HS-5 (cell line): ENCODE measurements around the gene SPRED3.
"Not testable (repeated sequence)": the region's sequence is repeated elsewhere in the genome, so short reads cannot be mapped to it uniquely, and the experiment has no call there.

Experiments used
- DNase-seq: peaks from one replicate; pipeline ENCODE4 v3.0.0-alpha.2; 2012; ENCODE audit warnings: low read depth

SPRED3 gene, protein sequence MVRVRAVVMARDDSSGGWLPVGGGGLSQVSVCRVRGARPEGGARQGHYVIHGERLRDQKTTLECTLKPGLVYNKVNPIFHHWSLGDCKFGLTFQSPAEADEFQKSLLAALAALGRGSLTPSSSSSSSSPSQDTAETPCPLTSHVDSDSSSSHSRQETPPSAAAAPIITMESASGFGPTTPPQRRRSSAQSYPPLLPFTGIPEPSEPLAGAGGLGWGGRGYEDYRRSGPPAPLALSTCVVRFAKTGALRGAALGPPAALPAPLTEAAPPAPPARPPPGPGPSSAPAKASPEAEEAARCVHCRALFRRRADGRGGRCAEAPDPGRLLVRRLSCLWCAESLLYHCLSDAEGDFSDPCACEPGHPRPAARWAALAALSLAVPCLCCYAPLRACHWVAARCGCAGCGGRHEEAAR

GRCh38 chr19:38388349-38389100, at the start of gene SPRED3:
Gene SPRED3, plus strand, starts transcription at chr19:38388697. Its CDS starts 1,606 bp downstream, at chr19:38390303.
- DNase-seq, result no peak

DNA sequence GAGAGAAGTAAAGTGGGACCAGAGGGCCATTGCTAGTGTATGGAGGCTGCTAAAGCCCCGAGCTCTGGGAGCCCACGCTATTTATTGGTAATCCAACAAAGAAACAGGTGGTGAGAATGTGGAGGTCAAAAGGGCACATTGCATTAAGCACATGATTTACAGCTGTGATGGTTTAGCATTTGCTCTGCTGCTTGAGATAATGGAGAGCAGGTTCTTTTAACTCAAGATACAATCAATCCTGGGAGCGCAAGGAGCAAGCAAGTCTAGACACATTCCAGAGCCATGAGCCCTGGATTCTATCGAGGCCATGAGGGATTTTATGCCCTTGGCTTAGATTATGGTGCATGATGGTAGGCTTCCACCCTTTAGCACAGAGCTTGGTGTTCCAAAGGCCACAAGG, 49.5 kb upstream of the SPRED3 start:
- DNase-seq, result not testable (repeated sequence)

DNA sequence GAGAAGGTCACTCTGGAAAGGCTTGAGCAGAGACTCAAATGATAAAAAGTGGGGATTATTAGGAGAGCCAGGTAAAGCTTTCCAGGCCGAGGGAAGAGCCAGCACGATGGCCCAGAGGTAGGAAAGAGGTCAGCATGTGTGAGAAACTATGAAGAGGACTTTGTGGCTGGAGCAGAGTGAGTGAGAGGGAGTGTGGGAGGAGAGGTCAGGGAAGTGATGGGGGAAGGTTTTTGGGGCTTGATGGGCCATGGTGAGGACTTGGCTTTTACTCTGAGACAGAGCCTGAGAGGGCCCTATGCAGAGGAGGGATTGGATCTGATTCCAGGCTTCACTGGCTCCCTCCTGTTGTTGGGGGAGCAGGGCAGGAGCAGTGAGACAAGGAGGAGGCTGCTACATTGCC, 47.6 kb upstream of the SPRED3 start:
- no peak for DNase-seq

DNA sequence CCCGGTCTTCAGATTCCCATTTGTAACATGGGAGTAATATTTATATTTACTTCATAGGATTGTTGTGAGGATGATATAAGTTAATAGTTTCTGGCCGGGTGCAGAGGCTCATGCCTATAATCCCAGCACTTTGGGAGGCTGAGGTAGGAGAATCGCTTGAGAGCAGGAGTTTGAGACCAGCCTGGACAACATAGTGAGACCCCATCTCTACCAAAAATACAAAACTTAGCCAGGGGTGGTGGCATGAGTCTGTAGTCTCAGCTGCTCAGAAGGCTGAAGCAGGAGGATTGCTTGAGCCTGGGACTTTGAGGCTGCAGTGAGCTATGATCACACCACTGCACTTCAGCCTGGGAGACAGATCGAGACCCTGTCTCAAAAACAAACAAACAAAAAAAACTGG, 41.7 kb upstream of the SPRED3 start:
- DNase-seq, result no peak

DNA sequence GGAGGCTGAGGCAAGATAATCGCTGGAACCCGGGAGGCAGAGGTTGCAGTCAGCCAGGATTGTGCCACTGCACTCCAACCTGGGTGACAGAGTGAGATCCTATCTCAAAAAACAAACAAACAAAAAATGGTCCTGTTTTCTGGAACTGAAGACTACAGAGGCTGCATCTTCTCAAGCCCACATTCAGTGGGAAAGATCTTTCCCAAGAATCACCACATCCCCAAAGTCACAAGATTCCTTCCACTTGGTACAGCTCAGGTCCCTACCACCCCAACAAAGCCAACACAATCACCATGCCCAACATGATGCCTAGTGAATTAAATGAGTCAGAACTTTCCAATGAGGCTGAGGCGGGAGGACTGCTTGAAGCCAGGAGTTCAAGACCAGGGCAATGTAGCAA, 37.6 kb upstream of the SPRED3 start:
- DNase-seq, result no peak

GRCh38 chr19:38351865-38352395, 36.6 kb upstream of the SPRED3 start:
- no peak for DNase-seq

DNA sequence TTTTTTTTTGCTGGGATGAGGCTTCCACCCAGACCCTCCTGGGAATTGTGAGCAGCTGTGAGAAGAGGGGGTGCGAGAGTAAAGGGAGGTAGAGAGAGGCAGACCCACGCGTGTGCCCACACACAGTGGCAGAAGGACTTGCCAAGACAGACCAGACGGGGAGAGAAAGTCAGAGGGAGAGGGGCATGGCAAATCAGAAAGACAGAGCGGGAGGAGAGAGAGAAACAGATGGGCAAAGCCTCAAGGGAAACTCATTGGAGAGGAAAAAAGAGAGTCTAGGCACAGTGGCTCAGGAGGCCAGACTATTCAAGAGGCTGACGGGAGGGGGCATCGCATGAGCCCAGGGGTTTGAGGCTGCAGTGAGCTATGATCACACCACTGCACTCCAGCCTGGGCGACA, 35.9 kb upstream of the SPRED3 start:
- no peak for DNase-seq

GRCh38 chr19:38355728-38356725, 32.5 kb upstream of the SPRED3 start:
- DNase-seq, result no peak

GRCh38 chr19:38358071-38358470, 30.4 kb upstream of the SPRED3 start:
- no peak for DNase-seq

GRCh38 chr19:38359242-38360021, 29.1 kb upstream of the SPRED3 start:
- DNase-seq, result no peak

DNA sequence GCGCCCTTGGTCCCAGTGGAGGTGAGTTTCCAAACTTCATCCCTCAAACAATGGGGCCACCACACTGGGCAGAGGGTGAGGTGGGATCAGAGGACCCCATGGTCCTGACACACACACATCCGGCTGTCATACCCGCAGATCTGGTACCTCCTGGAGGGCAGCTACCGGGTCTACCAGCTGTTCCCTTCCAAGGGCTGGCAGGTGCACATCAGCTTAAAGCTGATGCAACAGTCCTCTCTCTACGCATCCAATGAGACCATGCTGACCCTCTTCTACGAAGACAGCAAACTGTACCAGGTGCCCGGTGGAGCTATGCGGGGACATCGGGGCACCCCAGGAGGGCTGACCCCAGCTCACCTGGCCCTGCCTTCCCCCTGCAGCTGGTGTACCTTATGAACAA, 28.1 kb upstream of the SPRED3 start:
- no peak for DNase-seq

DNA sequence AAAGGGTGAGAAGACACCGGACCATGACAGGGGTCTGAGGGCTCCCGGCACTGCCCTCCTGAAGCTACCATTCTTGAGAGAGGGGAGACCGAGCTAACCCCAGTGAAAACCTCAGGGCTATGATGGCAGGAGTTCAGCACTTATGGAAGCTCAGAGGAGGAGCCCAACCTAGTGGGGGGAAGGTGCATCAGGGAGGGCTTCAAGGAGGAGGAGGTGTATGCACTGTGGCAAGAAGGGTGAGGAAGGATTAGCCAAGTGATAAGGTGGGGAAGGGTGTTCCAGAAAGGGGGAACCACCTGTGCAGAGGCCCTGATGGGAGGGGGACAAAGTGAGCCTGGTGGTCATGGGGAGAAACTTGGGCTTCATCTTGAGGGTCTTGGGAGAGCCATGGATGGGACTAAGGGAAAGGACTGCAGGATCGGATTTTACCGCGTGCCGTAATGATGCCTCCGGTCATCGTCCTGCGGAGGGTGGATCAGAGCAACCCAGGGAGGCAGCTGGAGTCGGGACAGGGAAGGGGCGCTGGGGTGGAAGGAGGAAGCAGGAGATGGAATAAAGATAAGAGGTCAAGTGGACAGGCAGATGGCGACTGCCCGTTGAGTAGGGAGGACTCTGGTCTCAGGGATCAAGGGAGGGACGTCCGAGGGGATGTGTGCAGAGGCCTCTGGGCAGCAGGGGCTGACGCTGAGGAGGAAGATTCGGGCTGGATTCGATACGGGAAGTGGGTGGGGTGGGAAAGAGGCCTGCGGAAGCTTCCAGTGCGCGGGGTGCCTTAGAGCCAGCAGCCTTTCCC, 27.5 kb upstream of the SPRED3 start:
- no peak for DNase-seq

- DNase-seq, result no peak
These were observed 26.8 kb upstream of the SPRED3 start for GRCh38 chr19:38361633-38362075.

- no peak for DNase-seq
These were observed 26.2 kb upstream of the SPRED3 start for GRCh38 chr19:38362076-38362945.

GRCh38 chr19:38362946-38363688, 25.4 kb upstream of the SPRED3 start:
- DNase-seq, result not testable (repeated sequence)

GRCh38 chr19:38367041-38367440, 21.5 kb upstream of the SPRED3 start:
- DNase-seq, result no peak

GRCh38 chr19:38369584-38369983, 18.9 kb upstream of the SPRED3 start:
- no peak for DNase-seq

DNA sequence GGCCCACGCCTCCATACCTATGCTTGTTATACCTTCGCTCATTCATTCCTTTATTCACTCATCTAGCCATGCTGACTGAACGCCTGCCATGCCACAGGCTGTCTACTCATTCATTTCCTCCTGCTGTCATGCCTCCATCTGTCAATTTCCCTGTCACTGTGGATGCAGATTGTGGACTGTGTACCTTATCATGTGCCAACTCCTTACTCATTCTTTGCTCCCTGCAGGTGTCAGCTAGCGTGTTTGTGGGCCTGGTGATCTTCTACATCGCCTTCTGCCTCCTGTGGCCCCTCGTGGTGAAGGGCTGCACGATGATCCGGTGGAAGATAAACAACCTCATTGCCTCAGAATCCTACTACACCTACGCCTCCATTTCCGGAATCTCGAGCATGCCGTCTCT, 18.2 kb upstream of the SPRED3 start:
- no peak for DNase-seq
